ENCODE measurements around the gene TTLL7.

Gene TTLL7

DNA sequence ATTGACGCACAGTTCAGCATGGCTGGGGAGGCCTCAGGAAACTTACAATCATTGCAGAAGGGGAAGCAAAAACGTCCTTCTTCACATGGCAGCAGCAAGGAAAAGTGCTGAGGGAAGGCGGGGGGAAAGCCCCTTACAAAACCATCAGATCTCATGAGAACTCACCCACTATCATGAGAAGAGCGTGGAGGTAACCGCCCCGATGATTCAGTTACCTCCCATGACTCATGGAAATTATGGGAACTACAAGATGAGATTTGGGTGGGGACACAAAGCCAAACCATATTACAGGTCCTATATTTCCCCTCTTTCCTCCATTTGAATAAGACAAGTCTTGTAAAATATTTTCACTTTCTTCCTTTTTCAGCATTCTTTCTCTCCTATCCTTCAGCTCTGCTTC, 7.7 kb upstream of the TTLL7 start:
- FAIRE-seq (no peak), DNase-seq (ENCODE audit: insufficient read length, low spot score) (no peak)
- TF ChIP-seq, protein P1, sequence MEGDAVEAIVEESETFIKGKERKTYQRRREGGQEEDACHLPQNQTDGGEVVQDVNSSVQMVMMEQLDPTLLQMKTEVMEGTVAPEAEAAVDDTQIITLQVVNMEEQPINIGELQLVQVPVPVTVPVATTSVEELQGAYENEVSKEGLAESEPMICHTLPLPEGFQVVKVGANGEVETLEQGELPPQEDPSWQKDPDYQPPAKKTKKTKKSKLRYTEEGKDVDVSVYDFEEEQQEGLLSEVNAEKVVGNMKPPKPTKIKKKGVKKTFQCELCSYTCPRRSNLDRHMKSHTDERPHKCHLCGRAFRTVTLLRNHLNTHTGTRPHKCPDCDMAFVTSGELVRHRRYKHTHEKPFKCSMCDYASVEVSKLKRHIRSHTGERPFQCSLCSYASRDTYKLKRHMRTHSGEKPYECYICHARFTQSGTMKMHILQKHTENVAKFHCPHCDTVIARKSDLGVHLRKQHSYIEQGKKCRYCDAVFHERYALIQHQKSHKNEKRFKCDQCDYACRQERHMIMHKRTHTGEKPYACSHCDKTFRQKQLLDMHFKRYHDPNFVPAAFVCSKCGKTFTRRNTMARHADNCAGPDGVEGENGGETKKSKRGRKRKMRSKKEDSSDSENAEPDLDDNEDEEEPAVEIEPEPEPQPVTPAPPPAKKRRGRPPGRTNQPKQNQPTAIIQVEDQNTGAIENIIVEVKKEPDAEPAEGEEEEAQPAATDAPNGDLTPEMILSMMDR (IDR thresholded peaks at IDR 0.05; ENCODE audit: insufficient read depth, missing control alignments) = no peak

DNA sequence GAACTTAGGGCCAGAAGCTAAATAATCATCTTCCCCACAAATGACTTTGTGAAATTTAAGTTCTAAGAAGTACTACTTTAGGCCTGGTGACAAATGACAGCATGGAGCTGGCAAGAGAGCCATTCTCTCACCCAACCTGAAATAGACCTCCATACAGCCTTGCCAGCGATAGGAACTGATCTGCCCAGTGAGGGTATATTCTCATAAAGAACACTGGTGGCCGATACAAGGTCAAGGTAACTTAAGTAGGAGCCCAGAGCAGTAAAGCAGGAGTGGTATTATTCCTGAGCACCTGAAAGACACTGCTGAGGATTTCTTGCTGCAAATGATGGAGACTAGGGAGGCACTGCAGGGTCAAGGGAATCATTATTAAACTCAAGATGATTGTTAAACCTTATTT, 2.6 kb upstream of the TTLL7 start:
- FAIRE-seq (no peak), DNase-seq (ENCODE audit: insufficient read length, low spot score) (no peak)
- TF ChIP-seq, protein P1 (IDR thresholded peaks at IDR 0.05; ENCODE audit: insufficient read depth, missing control alignments) = no peak

DNA sequence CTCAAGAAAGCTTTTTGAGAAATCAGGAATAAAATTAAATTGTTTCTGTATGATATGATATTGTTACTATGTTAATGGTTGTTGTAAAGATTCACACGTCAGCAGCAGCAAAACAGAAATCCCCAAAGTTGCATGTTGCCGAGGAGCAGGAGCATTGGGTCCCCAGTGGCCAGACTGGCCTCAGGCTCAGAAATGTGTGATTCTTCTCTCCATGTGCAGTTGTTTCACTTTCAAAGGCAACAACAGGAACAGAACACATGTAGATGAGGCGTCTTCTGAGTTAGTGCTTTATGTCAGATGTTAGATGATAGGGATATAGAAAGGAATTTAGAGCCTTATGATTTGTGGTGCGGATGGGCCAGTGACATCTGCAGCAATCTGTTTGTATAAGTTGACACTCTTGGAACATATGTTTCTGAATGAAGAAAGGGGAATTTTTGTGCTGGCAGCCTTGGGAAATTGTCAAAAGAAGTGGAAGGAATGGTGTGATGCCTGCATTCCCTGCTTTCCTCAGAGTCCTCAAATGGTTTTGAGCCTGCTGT, 2.1 kb upstream of the TTLL7 start:
- FAIRE-seq (no peak), DNase-seq (ENCODE audit: insufficient read length, low spot score) (no peak)
- TF ChIP-seq, protein P1 (IDR thresholded peaks at IDR 0.05; ENCODE audit: insufficient read depth, missing control alignments) = no peak

DNA sequence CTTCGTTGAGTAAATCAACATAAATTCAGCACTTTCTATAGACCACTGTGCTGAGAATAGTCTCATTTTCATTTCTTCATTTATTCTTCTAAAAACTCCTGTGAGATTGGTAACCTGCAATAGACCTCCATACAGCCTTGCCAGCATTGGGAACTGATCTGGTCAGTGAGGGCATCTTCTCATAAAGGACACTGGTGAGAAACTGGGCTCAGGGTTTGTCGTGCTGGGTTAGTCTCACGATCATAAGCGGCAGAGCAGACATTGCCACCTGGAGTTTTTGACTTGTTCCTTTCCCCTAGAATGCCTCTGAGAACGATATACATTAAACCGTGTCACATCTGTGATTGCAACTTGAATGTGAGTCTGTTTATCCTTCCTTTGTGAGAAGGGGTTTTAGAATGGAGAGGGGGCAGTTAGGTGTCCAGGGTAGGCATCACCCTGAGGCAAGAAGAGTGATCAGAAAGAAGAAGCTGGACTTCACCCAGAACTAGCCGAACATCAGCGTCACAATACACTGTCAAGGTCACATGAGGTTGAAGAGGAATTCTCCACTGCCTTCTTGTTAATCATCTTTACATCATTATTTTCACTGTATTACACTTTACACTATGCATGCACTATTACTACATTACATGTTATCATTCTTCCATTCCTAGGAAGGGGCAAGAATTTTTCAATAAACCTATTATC, 1.4 kb upstream of the TTLL7 start:
- DNase-seq (ENCODE audit: insufficient read length, low spot score) (no peak), FAIRE-seq (peak; percentile 6)
- TF ChIP-seq, protein P1 (IDR thresholded peaks at IDR 0.05; ENCODE audit: insufficient read depth, missing control alignments) = no peak

DNA sequence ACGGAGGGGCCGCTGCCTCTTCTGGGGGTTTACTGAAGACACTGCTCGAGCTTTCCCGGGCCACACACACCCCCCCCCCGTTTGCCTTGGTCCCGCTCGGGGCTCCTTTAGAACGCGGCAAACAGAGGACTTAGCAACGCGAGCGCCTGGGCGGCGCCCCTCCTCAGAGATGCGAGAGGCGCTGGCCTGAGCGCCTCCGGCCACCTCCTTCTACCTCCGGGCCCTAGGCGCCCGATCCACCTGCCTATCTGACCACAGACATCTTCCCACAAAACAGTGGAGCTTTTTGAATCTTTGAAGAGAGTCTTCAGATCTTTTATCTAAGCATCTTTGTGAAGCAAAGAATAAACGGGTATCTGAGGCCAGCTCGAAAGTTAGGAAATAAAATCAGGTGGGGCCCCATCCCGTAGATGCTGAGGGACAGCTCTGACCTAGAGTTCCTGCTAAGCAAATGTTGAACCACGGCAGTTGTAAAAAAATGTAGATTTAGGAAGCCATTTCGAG, 436 bp upstream of the TTLL7 start:
- TF ChIP-seq, protein P1 (IDR thresholded peaks at IDR 0.05; ENCODE audit: insufficient read depth, missing control alignments) = no peak
- DNase-seq (ENCODE audit: insufficient read length, low spot score) (peak; percentile 45), FAIRE-seq (no peak)

DNA sequence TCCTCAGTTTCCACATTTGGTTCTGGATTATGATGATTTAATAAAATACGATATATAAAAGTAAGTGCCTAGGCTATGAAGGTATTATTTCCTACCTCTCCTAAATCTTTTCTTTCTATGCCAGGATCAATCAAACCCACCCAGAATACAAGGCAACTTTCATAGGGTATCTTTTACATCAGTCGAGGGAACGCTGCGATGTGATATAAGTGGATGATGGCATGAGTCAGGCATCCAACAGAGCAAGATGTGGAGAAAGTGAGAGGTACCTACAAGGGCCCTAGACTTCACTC, 781 bp downstream of the TTLL7 start:
- TF ChIP-seq, protein P1 (IDR thresholded peaks at IDR 0.05; ENCODE audit: insufficient read depth, missing control alignments) = no peak
- no peak for FAIRE-seq
- no peak for DNase-seq (ENCODE audit: insufficient read length, low spot score)

DNA sequence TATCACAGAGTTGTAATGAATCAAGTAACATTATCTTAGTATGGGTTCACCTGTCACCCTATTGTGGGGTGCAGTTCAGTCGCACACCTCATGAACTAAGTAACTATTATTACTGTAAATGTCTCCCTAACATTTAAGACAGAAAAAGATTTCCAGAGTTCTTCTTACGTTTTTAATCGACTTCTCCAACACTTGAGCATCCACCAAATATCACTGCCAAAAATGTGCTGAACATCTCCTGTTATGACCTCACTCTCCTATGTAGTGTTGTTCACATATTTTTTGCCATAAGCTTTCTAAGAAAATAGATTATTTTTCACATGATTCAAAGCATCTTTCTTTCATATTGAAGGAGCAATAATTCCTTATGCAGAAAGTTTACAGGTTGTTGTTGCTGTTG, 1.3 kb downstream of the TTLL7 start:
- peak; percentile 79 for FAIRE-seq
- TF ChIP-seq, protein P1 (IDR thresholded peaks at IDR 0.05; ENCODE audit: insufficient read depth, missing control alignments) = no peak

More for the DNA sequence above, 1.3 kb downstream of the TTLL7 start:
- DNase-seq (ENCODE audit: insufficient read length, low spot score) = no peak
